Motor neuron (in vitro differentiated cells): ENCODE results near the gene SRPX. TPM values are rescaled to one million over a fixed set of nuclear protein-coding genes. Genes with fewer than 3 reads are reported as not detected.

Experiments
- ATAC-seq, 8 experiments: fragments of 200-7000 bp; cut with Tn5 transposase; replicated peaks in 6 of 8; 2 replicates each; pipeline ENCODE4 v1.8.0; 2021; ENCODE audit warnings: mild to moderate bottlenecking in 8 of 8, moderate library complexity in 8 of 8
- H3K27ac ChIP-seq, 2 donors: fragments of 250-450 bp; sonication (Bioruptor Pico); 2 replicates each; pipeline ENCODE4 v1.9.0; 2021; ENCODE audit warnings: antibody characterized with exemption in 2 of 2, mild to moderate bottlenecking in 2 of 2, moderate library complexity in 1 of 2
- H3K4me1 ChIP-seq, 2 donors: fragments of 250-450 bp; sonication (Bioruptor Pico); replicated peaks in 1 of 2; 2 replicates each; pipeline ENCODE4 v1.6.1; 2021; ENCODE audit warnings: antibody characterized with exemption in 2 of 2, mild to moderate bottlenecking in 2 of 2, moderate library complexity in 1 of 2
- H3K4me3 ChIP-seq, 5 donors: fragments of 250-450 bp; sonication (Bioruptor Pico); 2 replicates each; pipeline ENCODE4 v1.9.0; 2021; ENCODE audit warnings: antibody characterized with exemption in 5 of 5, mild to moderate bottlenecking in 5 of 5, moderate library complexity in 4 of 5
- WGBS, 10 experiments: fragments of 450-650 bp; shearing (Covaris generic); methylation state at CpG; one replicate each; pipeline ENCODE4 v1.0.0; 2022; 5-methylcytosine and 5-hydroxymethylcytosine counted together
- in situ Hi-C, 9 experiments: fragments of 400-800 bp; cut with MboI; loops; one replicate each; pipeline ENCODE4 v1.15.0; 2021; ENCODE audit warnings: low sequenced_read_pairs in 9 of 9, low pct_unique_long_range_greater_than_20kb in 2 of 9; ENCODE audit not compliant: unreplicated experiment in 9 of 9
- total RNA-seq, 8 experiments: library from RNA; unstranded; fragments of 300-600 nt; gene quantifications; 2 replicates each; pipeline versions ENCODE4 v1.2.3 to v1.2.4, GENCODE V29; 2022

The SRPX gene
- total RNA-seq, 8 experiments from 2014 or later, result 0.73 to 128 (median 8.5) TPM

GRCh38 chrX:38225093-38225492 is 4.4 kb upstream of the SRPX start:
- ATAC-seq, result no peak
- H3K27ac ChIP-seq, result no peak overlapping the region
- WGBS, 10 experiments, result 0 to 21% methylated on average over 1 to 3 of the region's 3 CpGs; no CpG with 5 or more reads in 8 of the 10 experiments
- in situ Hi-C loops, result no loop called here
- no peaks in the 10 kb centered on the region for H3K4me1 ChIP-seq
- H3K4me3 ChIP-seq, result no peak overlapping the region

DNA sequence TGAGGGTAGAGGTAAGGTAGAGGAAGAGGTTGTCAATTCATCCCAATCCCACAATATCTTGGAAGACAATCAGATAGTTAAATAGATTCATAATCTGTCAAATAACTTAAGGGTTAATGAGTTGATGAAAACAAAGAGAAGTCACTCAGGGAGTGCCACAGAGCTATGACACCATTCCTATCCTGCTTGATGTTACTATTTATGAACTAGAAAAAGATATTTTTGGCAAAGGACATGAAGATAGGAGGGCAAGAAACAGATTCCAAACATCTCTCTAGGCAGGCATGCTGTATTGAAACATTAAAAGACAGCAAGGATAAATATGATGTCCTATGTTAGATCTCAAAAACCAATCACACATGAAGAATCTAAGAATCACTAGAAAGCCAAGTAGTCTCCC is 3.5 kb upstream of the SRPX start:
- in situ Hi-C loops, result no loop called here
- ATAC-seq, result no peak
- no peaks in the 10 kb centered on the region for H3K4me1 ChIP-seq
- no peak overlapping the region for H3K27ac ChIP-seq
- no peak overlapping the region for H3K4me3 ChIP-seq

DNA sequence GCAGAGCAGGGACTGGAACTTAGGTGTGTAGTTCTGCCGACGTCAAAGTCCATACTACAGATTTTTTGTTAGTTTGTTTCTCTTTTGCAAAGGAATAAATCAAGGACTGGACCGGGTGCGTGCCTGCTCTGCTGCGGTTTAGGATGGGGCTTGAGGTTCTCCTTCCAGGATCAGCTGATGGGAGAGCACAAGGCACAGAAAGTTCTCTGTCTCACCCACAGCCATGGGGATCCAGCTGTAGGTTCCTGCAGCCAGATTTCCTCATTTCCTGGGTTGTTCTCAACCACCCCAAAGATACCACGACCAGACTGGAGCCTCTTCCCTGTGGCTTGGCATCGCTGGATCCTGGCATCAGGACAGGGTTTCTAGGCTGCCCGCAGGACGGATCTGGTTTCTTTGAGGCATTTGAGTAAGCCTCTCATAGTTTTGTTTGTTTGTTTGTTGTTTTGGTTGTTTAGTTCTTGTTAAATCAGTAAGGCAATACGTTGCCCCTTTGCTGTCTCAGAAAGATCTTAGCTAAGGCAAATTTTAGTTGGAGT is 789 bp upstream of the SRPX start:
- WGBS, 10 experiments, result 20 to 100% (median 48%) methylated on average over 1 to 3 of the region's 10 CpGs; no CpG with 5 or more reads in 7 of the 10 experiments
- Histone ChIP-seq H3K4me1 (no peaks in the 10 kb centered on the region), H3K27ac (no peak overlapping the region), H3K4me3 (no peak overlapping the region)
- in situ Hi-C loops, result no loop called here
- no peak for ATAC-seq

GRCh38 chrX:38220024-38220414 is 652 bp downstream of the SRPX start:
- 0 to 26% (median 20%) methylated on average over 1 to 7 of the region's 14 CpGs; no CpG with 5 or more reads in 7 of the 10 experiments for WGBS, 10 experiments
- Histone ChIP-seq H3K27ac (no peak overlapping the region), H3K4me1 (peaks cover 3 to 4% of the 10 kb centered on the region in 2 donors), H3K4me3 (peak overlapping the region; percentile 51 to 82 (median 57))
- peak; percentile 53 to 72 (median 68) for ATAC-seq
- in situ Hi-C loops, result no loop called here

DNA sequence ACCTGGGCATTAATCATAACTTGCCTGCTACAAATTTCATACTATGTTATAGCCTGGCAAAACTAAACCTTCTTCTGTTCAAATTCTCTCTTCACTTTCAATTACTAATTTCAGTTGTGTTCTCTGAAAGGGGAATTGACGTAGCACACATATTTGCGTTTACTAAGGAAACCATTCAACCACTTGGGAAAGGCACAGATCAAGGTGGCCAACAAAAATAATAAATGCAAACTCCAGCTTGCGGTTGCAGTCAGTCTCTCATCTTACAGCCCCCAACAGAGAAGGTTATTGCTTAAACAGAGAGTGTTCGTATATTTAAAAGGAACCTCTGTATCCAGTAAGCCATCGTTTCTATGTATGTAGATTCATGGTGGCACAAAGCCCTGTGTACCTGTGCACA is 4.0 kb downstream of the SRPX start:
- in situ Hi-C loops, result no loop called here
- WGBS, 10 experiments, result 47 to 100% (median 62%) methylated on average over 2 to 5 of the region's 5 CpGs; no CpG with 5 or more reads in 4 of the 10 experiments
- Histone ChIP-seq H3K4me3 (no peak overlapping the region), H3K4me1 (peaks cover 9 to 14% of the 10 kb centered on the region in 2 donors), H3K27ac (no peak overlapping the region)
- ATAC-seq, result no peak

- ATAC-seq, result peak; percentile 11 to 85 (median 80)
- H3K4me3 ChIP-seq, result no peak overlapping the region
- 48 to 100% methylated on average over 1 to 6 of the region's 11 CpGs; no CpG with 5 or more reads in 8 of the 10 experiments for whole genome bisulfite sequencing, 10 experiments
- peaks cover 9 to 14% of the 10 kb centered on the region in 2 donors for H3K4me1 ChIP-seq
- in situ Hi-C loops, result no loop called here
- peak overlapping the region in 1 of 2 donors; percentile 58 for H3K27ac ChIP-seq
Observed at GRCh38 chrX:38214551-38215531, 5.8 kb downstream of the SRPX start.

GRCh38 chrX:38214044-38214443 is 6.6 kb downstream of the SRPX start:
- no peak overlapping the region for H3K27ac ChIP-seq

DNA sequence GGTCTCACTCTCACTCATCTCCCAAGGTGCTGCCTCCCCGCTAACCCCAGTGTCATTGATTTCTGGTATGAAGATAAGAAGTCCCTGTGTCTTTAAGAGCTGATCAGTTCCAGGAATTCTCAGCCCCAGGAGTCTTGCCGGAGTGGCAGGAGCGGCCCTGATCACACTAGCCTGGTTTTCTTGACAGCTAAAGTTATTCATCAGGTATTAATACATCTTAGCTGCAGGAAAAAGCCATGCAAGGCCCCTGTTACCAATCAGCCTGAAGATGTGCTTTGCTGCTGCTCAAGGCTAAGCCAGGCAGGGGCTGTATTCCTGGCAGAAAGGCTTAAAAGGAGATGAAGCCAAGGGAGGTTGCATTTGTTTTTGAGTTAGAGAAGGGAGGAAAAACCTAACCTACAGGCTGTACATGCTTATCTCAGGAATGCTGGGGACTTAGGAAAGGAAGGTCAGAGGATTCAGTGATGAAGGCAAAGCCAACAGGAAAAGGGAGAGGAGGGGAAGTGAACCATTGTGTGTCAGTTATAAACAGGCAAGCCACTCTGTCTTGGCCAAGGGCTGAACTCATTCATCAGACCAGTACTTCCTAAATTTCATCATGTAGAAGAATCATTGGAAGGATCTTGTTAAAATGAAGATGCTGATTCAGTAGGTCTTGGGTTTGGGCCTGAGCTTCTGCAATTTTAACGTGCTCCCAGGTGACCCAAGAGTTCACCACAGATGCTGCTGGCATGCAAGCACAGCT is 8.6 kb downstream of the SRPX start:
- 20 to 29% (median 27%) methylated on average over 1 to 2 of the region's 4 CpGs; no CpG with 5 or more reads in 7 of the 10 experiments for WGBS, 10 experiments
- in situ Hi-C loops, result no loop called here
- peak in 3 of 8 experiments; percentile 32 to 57 (median 53) for ATAC-seq
- Histone ChIP-seq H3K4me1 (peaks cover 9 to 14% of the 10 kb centered on the region in 2 donors), H3K4me3 (no peak overlapping the region), H3K27ac (no peak overlapping the region)

More at GRCh38 chrX:38214044-38214443, 6.6 kb downstream of the SRPX start:
- in situ Hi-C loops, result no loop called here
- 67 to 80% methylated on average over 1 of the region's 1 CpG; no CpG with 5 or more reads in 8 of the 10 experiments for WGBS, 10 experiments
- peak in 3 of 8 experiments; percentile 55 to 75 (median 69) for ATAC-seq
- Histone ChIP-seq H3K4me3 (no peak overlapping the region), H3K4me1 (peaks cover 9 to 14% of the 10 kb centered on the region in 2 donors)

DNA sequence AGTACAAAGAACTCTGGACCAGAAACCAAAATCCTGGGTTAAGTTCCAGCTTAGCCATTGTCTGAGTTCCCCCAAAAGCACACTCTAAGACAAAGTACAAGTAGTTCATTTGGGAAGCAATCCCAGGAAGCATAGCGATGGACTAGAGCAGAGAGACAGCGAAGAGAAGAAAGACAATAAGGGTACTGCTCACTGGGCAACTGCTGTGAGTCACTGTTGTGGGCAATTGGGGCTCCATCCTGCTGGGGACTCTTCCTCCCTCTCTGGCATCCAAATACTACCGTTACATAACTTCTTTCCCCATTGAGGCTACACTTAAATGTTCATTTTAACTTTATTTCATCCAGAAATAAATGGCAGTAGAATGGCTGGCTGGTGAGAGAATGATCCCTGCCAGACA is 14.1 kb downstream of the SRPX start:
- ATAC-seq, result no peak
- 20 to 70% (median 45%) methylated on average over 2 of the region's 3 CpGs; no CpG with 5 or more reads in 7 of the 10 experiments for WGBS, 10 experiments
- H3K27ac ChIP-seq, result no peak overlapping the region

GRCh38 chrX:38206036-38206435 is 14.6 kb downstream of the SRPX start:
- peak in 2 of 8 experiments; percentile 38 to 56 for ATAC-seq
- H3K4me3 ChIP-seq, result no peak overlapping the region
- in situ Hi-C loops, result no loop called here
- WGBS, 10 experiments, result 14 to 100% (median 58%) methylated on average over 1 to 4 of the region's 5 CpGs; no CpG with 5 or more reads in 6 of the 10 experiments
- no peak overlapping the region for H3K27ac ChIP-seq
- H3K4me1 ChIP-seq, result no peaks in the 10 kb centered on the region

More for the DNA sequence above, 14.1 kb downstream of the SRPX start:
- in situ Hi-C loops, result no loop called here
- no peak overlapping the region for H3K4me3 ChIP-seq
- no peaks in the 10 kb centered on the region for H3K4me1 ChIP-seq

- in situ Hi-C loops, result no loop called here
- H3K4me1 ChIP-seq, result no peaks in the 10 kb centered on the region
- no peak overlapping the region for H3K27ac ChIP-seq
- H3K4me3 ChIP-seq, result no peak overlapping the region
- ATAC-seq, result no peak
- WGBS, 10 experiments, result 25 to 100% (median 46%) methylated on average over 1 to 3 of the region's 3 CpGs; no CpG with 5 or more reads in 7 of the 10 experiments
Observed at GRCh38 chrX:38205039-38205438, 15.6 kb downstream of the SRPX start.

DNA sequence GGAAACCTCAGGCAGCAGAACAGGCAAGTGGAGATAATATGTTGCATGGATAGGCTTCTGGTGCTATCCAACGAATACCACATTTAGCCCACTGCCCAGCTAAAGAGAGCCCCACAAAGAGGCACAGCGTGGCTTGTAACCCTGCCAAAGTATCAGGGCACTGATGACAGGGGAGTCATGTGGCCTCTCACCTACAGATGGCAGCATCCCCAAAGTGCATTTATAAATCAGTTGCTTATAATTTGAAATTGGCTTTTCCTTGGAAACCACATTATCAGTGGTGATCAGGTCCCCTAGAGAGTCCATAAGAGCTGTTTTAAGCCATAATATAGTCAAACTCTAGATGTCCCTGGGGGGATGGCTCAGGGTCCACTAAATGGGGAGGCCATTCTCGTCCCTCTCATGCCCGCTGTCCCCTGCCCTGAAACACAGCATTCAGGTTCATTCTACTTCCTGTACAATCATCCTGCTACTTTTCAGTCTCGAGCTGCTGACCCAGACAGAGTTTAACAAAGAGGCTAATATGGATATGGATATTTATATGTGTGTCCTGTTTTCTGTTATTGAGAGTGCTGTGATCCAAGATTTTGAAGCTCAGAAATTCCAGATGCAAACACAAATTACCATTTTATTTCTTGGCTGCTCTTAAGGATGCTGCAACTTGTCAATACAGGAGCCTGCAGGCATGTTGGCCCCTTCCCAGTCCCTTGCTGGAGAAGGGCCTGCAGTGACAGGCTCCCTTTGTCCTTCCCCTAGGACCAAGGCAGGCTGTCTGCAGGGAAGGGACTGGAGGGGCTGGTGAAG is 28.5 kb downstream of the SRPX start:
- WGBS, 10 experiments, result 44 to 60% methylated on average over 2 to 4 of the region's 5 CpGs; no CpG with 5 or more reads in 8 of the 10 experiments
- no peak overlapping the region for H3K4me3 ChIP-seq
- no peaks in the 10 kb centered on the region for H3K4me1 ChIP-seq
- peak in 6 of 8 experiments; percentile 14 to 54 (median 30) for ATAC-seq
- in situ Hi-C loops, result loop anchor here in 1 of 9 experiments (25.0 kb wide), 1 partner anchor 95 kb away; no protein-coding TSS in a partner anchor
- no peak overlapping the region for H3K27ac ChIP-seq
